Mesenchymal stem cell (in vitro differentiated cells and primary cell): Measurements from ENCODE around the gene RAB2B.

Source experiments
- DNase-seq: peaks from one replicate; pipeline ENCODE4 v3.0.0-alpha.2; 2013
- H2AFZ ChIP-seq: one replicate; pipeline ENCODE4 v1.6.1; 2013; ENCODE audit warnings: low read depth, mild to moderate bottlenecking, control low read depth, inconsistent platforms, low read length, moderate library complexity
- H2AK5ac ChIP-seq: 2 replicates; pipeline ENCODE4 v1.6.1; 2013; ENCODE audit warnings: low read length, moderate library complexity, mild to moderate bottlenecking, inconsistent platforms; ENCODE audit not compliant: severe bottlenecking
- H2BK120ac ChIP-seq: one replicate; pipeline ENCODE4 v1.6.1; 2013; ENCODE audit warnings: low read depth, mild to moderate bottlenecking, inconsistent platforms, low read length, moderate library complexity
- H2BK12ac ChIP-seq, 2 experiments: one replicate each; pipeline ENCODE4 v1.6.1; 2013; ENCODE audit warnings: inconsistent platforms in 2 of 2, low read length in 2 of 2, mild to moderate bottlenecking in 2 of 2, moderate library complexity in 2 of 2, control low read depth in 1 of 2
- H2BK15ac ChIP-seq: one replicate; pipeline ENCODE4 v1.6.1; 2013; ENCODE audit warnings: mild to moderate bottlenecking, low read depth, inconsistent platforms; ENCODE audit not compliant: poor library complexity, severe bottlenecking
- H2BK5ac ChIP-seq: 2 replicates; pipeline ENCODE4 v1.6.1; 2013; ENCODE audit warnings: low read depth, mild to moderate bottlenecking, low read length, control low read depth, inconsistent platforms; ENCODE audit not compliant: poor library complexity, severe bottlenecking
- H3K14ac ChIP-seq, 2 experiments: one replicate each; pipeline ENCODE4 v1.6.1; 2013; ENCODE audit warnings: inconsistent platforms in 2 of 2, low read length in 2 of 2, control low read depth in 1 of 2, mild to moderate bottlenecking in 1 of 2, moderate library complexity in 1 of 2
- H3K18ac ChIP-seq, 2 experiments: one replicate each; pipeline ENCODE4 v1.6.1; 2013; ENCODE audit warnings: inconsistent platforms in 2 of 2, low read length in 2 of 2, control low read depth in 1 of 2, low read depth in 1 of 2, mild to moderate bottlenecking in 1 of 2
- H3K23ac ChIP-seq, 2 experiments: one replicate each; pipeline ENCODE4 v1.6.1; 2013; ENCODE audit warnings: inconsistent platforms in 2 of 2, low read length in 2 of 2, mild to moderate bottlenecking in 2 of 2, moderate library complexity in 2 of 2, control low read depth in 1 of 2
- H3K27ac ChIP-seq: 2 replicates; pipeline ENCODE4 v1.5.1; 2013; ENCODE audit warnings: mild to moderate bottlenecking, moderate library complexity, low read length, control low read depth, inconsistent platforms; ENCODE audit not compliant: poor library complexity, severe bottlenecking
- H3K27me3 ChIP-seq, 2 experiments: 2 replicates each; pipeline versions ENCODE4 v1.6.1 to v1.7.0; 2013; ENCODE audit warnings: low read length in 2 of 2, mild to moderate bottlenecking in 2 of 2, moderate library complexity in 2 of 2, control low read depth in 1 of 2, inconsistent platforms in 1 of 2; ENCODE audit not compliant: control insufficient read depth in 1 of 2, insufficient read depth in 1 of 2
- H3K36me3 ChIP-seq, 2 experiments: 2 replicates each; pipeline versions ENCODE4 v1.6.1 to v1.7.0; 2013; ENCODE audit warnings: low read length in 2 of 2, control low read depth in 1 of 2, inconsistent platforms in 1 of 2, low read depth in 1 of 2, mild to moderate bottlenecking in 1 of 2; ENCODE audit not compliant: insufficient read depth in 2 of 2, control insufficient read depth in 1 of 2
- H3K4ac ChIP-seq, 2 experiments: one replicate each; pipeline ENCODE4 v1.6.1; 2013; ENCODE audit warnings: inconsistent platforms in 2 of 2, low read length in 2 of 2, mild to moderate bottlenecking in 2 of 2, moderate library complexity in 2 of 2, control low read depth in 1 of 2, low read depth in 1 of 2
- H3K4me1 ChIP-seq: 2 replicates; pipeline ENCODE4 v1.6.1; 2013; ENCODE audit warnings: low read depth, low read length, control low read depth; ENCODE audit not compliant: control insufficient read depth, insufficient read depth
- H3K4me2 ChIP-seq: 2 replicates; pipeline ENCODE4 v1.6.1; 2013; ENCODE audit warnings: low read length, mild to moderate bottlenecking, inconsistent platforms; ENCODE audit not compliant: poor library complexity, severe bottlenecking
- H3K4me3 ChIP-seq, 2 experiments: 2 replicates each; pipeline versions ENCODE4 v1.5.1 to v1.7.0; 2013; ENCODE audit warnings: low read length in 2 of 2, mild to moderate bottlenecking in 2 of 2, control low read depth in 1 of 2, low read depth in 1 of 2; ENCODE audit not compliant: insufficient read depth in 1 of 2
- H3K79me1 ChIP-seq: replicated peaks from 2 replicates; pipeline ENCODE4 v1.6.1; 2013; ENCODE audit warnings: mild to moderate bottlenecking, control low read depth, low read length, inconsistent platforms; ENCODE audit not compliant: poor library complexity, severe bottlenecking
- H3K9ac ChIP-seq: 2 replicates; pipeline ENCODE4 v1.7.0; 2013; ENCODE audit warnings: mild to moderate bottlenecking, low read length, moderate library complexity
- H3K9me3 ChIP-seq: 2 replicates; pipeline ENCODE4 v1.7.0; 2013; ENCODE audit warnings: mild to moderate bottlenecking, low read length; ENCODE audit not compliant: control insufficient read depth
- H4K8ac ChIP-seq: one replicate; pipeline ENCODE4 v1.6.1; 2013; ENCODE audit warnings: inconsistent platforms, mild to moderate bottlenecking, low read length, moderate library complexity
- H4K91ac ChIP-seq: one replicate; pipeline ENCODE4 v1.6.1; 2013; ENCODE audit warnings: mild to moderate bottlenecking, low read length, inconsistent platforms
- WGBS: methylation state at CpG from one replicate; pipeline ENCODE4 v1.1.7; 2013; ENCODE audit warnings: mixed read lengths; 5-methylcytosine and 5-hydroxymethylcytosine counted together

Gene RAB2B

DNA sequence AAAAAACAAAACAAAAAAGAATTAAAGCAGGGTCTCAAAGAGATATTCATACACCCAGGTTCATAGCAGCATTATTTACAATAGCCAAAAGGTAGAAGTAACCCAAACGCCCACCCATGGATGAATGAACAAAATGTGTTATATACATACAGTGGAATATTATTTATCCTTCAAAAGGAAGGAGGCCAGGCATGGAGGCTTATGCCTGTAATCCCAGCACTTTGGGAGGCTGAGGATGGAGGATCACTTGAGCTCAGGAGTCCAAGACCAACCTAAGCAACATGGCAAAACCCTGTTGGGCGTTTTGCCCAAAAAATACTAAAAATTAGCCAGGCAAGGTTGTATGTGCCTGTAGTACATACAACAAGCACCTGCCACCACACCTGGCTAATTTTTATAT lies 29.8 kb upstream of the RAB2B start:
- Histone ChIP-seq H3K27ac (no peak overlapping the region), H2BK12ac (no peak overlapping the region), H4K91ac (no peak overlapping the region), H4K8ac (no peak overlapping the region), H3K27me3 (no peaks in the 10 kb centered on the region), H3K4me1 (no peaks in the 10 kb centered on the region), H2BK5ac (no peak overlapping the region), H3K23ac (no peak overlapping the region), H3K4ac (no peak overlapping the region), H3K36me3 (peaks cover 18 to 41% of the 10 kb centered on the region in 2 experiments), H2BK120ac (no peak overlapping the region), H3K4me2 (no peak overlapping the region), H2BK15ac (no peak overlapping the region), H2AK5ac (no peak overlapping the region), H3K9ac (no peak overlapping the region), H3K18ac (no peak overlapping the region), H3K9me3 (no peaks in the 10 kb centered on the region), H3K14ac (no peak overlapping the region), H2AFZ (no peak overlapping the region), H3K4me3 (no peak overlapping the region), H3K79me1 (peaks cover 17% of the 10 kb centered on the region)
- WGBS, result no CpG with 5 or more reads among the region's 2 CpGs
- DNase-seq, result no peak

DNA sequence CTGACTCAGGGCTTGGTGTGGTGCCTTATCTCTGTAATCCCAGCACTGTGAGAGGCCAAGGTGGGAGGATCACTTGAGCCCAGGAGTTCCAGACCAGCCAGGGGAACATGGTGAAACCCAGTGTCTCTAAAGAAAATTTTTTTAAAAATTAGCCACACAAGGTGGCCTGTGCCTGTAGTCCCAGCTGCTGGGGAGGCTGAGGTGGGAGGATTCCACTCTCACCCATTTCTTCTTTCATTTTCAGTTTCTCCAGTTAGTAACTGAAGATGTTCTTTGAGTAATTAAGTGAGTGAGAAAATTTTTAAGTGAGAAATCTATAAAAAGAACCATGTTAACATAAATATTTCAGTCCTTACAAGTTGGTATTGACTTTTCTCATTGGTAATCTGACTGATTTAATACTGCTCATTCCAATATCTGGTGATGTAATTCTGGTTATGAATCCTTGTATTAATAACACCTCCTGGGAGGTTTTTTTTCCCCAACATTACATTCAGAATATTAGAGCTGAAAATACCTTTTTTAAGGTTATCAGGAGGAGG lies 28.3 kb upstream of the RAB2B start:
- Histone ChIP-seq H3K36me3 (peaks cover 22 to 56% of the 10 kb centered on the region in 2 experiments), H3K18ac (no peak overlapping the region), H2AK5ac (no peak overlapping the region), H3K4ac (no peak overlapping the region), H4K8ac (no peak overlapping the region), H3K27me3 (no peaks in the 10 kb centered on the region), H2BK12ac (no peak overlapping the region), H3K4me2 (no peak overlapping the region), H3K9me3 (no peaks in the 10 kb centered on the region), H2BK15ac (no peak overlapping the region), H4K91ac (no peak overlapping the region), H2BK120ac (no peak overlapping the region), H3K27ac (no peak overlapping the region), H3K9ac (peak overlapping the region; percentile 16), H2AFZ (no peak overlapping the region), H3K4me1 (no peaks in the 10 kb centered on the region), H3K4me3 (no peak overlapping the region), H2BK5ac (no peak overlapping the region), H3K79me1 (peaks cover 19% of the 10 kb centered on the region), H3K14ac (no peak overlapping the region), H3K23ac (no peak overlapping the region)
- DNase-seq, result peak; percentile 37

DNA sequence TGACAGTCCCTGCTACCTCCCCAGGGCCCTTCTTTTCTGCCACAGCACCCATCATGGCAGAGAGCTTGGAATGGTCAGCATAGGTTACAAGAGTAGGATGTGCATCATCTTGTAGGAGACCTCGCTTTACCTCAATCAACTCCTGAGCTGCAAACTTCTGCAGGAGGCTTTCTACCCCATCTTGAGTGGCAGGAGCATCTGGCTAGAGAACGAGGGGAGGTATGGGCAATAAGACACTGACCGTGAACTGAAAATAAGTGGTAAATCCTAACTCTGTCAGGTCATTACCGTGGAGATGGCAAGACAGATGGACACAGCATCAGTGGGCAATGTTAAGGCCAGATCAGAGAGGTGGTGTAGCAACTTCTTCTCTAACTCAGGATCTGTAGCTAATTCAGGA lies 26.6 kb upstream of the RAB2B start:
- 93% methylated on average over 3 of the region's 4 CpGs for WGBS
- H3K4me3 ChIP-seq, result no peak overlapping the region
- no peak overlapping the region for H2BK5ac ChIP-seq
- no peak overlapping the region for H3K23ac ChIP-seq
- H4K8ac ChIP-seq, result peak overlapping the region; percentile 13
- no peaks in the 10 kb centered on the region for H3K9me3 ChIP-seq
- no peak overlapping the region for H3K4ac ChIP-seq
- no peak overlapping the region for H2BK120ac ChIP-seq
- no peak overlapping the region for H2BK15ac ChIP-seq
- H3K9ac ChIP-seq, result no peak overlapping the region
- H3K4me1 ChIP-seq, result peaks cover 2% of the 10 kb centered on the region
- no peak overlapping the region for H3K27ac ChIP-seq
- DNase-seq, result no peak
- H2AFZ ChIP-seq, result no peak overlapping the region
- no peak overlapping the region for H3K14ac ChIP-seq
- no peak overlapping the region for H3K18ac ChIP-seq
- H2AK5ac ChIP-seq, result no peak overlapping the region
- no peak overlapping the region for H4K91ac ChIP-seq
- no peak overlapping the region for H3K4me2 ChIP-seq
- peaks cover 19% of the 10 kb centered on the region for H3K79me1 ChIP-seq
- no peaks in the 10 kb centered on the region for H3K27me3 ChIP-seq
- H3K36me3 ChIP-seq, result peaks cover 24 to 71% of the 10 kb centered on the region in 2 experiments
- H2BK12ac ChIP-seq, result no peak overlapping the region

DNA sequence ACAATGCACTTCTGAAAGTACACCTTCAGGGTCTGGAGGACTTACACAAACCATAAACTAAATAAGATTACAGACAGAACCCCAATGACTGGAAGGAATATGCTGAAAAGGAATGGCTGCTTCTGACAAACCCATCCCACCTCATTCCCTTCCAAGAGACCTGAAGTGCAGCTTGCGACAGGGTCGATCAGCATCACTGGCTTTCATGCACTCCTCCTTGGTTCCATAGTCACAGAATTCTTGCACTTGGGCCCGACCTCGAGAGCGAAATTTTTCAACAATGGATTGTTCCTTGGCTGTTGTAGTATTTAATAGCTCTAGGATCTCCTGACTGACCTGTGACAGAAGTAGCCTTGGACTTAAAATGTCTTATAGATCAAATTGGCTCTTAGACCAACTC lies 24.8 kb upstream of the RAB2B start:
- H3K36me3 ChIP-seq, result peaks cover 18 to 77% of the 10 kb centered on the region in 2 experiments

More for the DNA sequence above, 24.8 kb upstream of the RAB2B start:
- H3K4ac ChIP-seq, result no peak overlapping the region
- no peak overlapping the region for H3K4me3 ChIP-seq
- H4K91ac ChIP-seq, result no peak overlapping the region
- H3K4me1 ChIP-seq, result peaks cover 2% of the 10 kb centered on the region
- no peak overlapping the region for H3K18ac ChIP-seq
- no peak overlapping the region for H2BK15ac ChIP-seq
- no peaks in the 10 kb centered on the region for H3K27me3 ChIP-seq
- no peak overlapping the region for H2BK5ac ChIP-seq
- H2AFZ ChIP-seq, result no peak overlapping the region
- H2AK5ac ChIP-seq, result no peak overlapping the region
- H2BK120ac ChIP-seq, result no peak overlapping the region
- no peak overlapping the region for H3K4me2 ChIP-seq
- H3K9ac ChIP-seq, result no peak overlapping the region
- 98% methylated on average over 5 of the region's 5 CpGs for WGBS
- peak overlapping the region in 1 of 2 experiments; percentile 54 for H2BK12ac ChIP-seq
- no peak overlapping the region for H3K27ac ChIP-seq
- H3K23ac ChIP-seq, result no peak overlapping the region
- H3K79me1 ChIP-seq, result peaks cover 16% of the 10 kb centered on the region
- no peak for DNase-seq
- H3K14ac ChIP-seq, result no peak overlapping the region
- no peaks in the 10 kb centered on the region for H3K9me3 ChIP-seq
- H4K8ac ChIP-seq, result no peak overlapping the region
